HG03066 (cell line): ENCODE results near the gene KCND1.

Source experiments
- ATAC-seq: cut with Tn5 transposase; IDR thresholded peaks from one replicate; pipeline ENCODE4 v1.9.1; 2021; ENCODE audit warnings: low read depth; ENCODE audit not compliant: unreplicated experiment

The KCND1 gene

GRCh38 chrX:48939524-48940228 is 32.0 kb downstream of the KCND1 start:
- no peak for ATAC-seq

GRCh38 chrX:48938721-48939425 is 32.8 kb downstream of the KCND1 start:
- ATAC-seq: peak; percentile 39

- ATAC-seq: peak; percentile 58
These were observed 34.4 kb downstream of the KCND1 start for GRCh38 chrX:48937054-48937907.

GRCh38 chrX:48936429-48937053 is 35.1 kb downstream of the KCND1 start:
- no peak for ATAC-seq

- no peak for ATAC-seq
These were observed 36.4 kb downstream of the KCND1 start for GRCh38 chrX:48935301-48935670.

GRCh38 chrX:48934581-48935300 is 36.9 kb downstream of the KCND1 start:
- ATAC-seq: no peak

- no peak for ATAC-seq
These were observed 37.9 kb downstream of the KCND1 start for GRCh38 chrX:48933757-48934156.

GRCh38 chrX:48927736-48928382 is 43.8 kb downstream of the KCND1 start:
- ATAC-seq: no peak

GRCh38 chrX:48927123-48927522 is 44.5 kb downstream of the KCND1 start:
- no peak for ATAC-seq

GRCh38 chrX:48924270-48924669 is 47.4 kb downstream of the KCND1 start:
- no peak for ATAC-seq

GRCh38 chrX:48923771-48924170 is 47.9 kb downstream of the KCND1 start:
- ATAC-seq: no peak

GRCh38 chrX:48920718-48921104 is 50.9 kb downstream of the KCND1 start:
- no peak for ATAC-seq

- no peak for ATAC-seq
These were observed 51.5 kb downstream of the KCND1 start for GRCh38 chrX:48919947-48920717.

- ATAC-seq: no peak
These were observed 52.2 kb downstream of the KCND1 start for GRCh38 chrX:48919360-48919841.

GRCh38 chrX:48918643-48919340 is 52.9 kb downstream of the KCND1 start, which contains the start of gene PIM2:
Gene PIM2, minus strand, starts transcription at chrX:48919024. Its CDS starts 190 bp downstream, at chrX:48918834.
- peak; percentile 71 for ATAC-seq

- no peak for ATAC-seq
These were observed 53.4 kb downstream of the KCND1 start for GRCh38 chrX:48918301-48918642.

- no peak for ATAC-seq
These were observed 54.3 kb downstream of the KCND1 start for GRCh38 chrX:48917139-48918001.
